SHP77 treated with DMSO at 0.1 percent for 48 hours (cell line): Measurements from ENCODE around the gene C4orf36.

Experiments used
- DNase-seq: peaks from one replicate; lab custom pipeline; 2025; lab: John Stamatoyannopoulos, UW

C4orf36 gene, protein sequence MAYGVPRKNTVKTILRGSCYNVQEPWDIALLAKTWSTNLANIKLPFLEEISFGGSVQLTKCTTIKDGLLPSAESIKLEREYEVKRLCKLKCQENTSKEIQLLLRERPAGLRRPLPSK

DNA sequence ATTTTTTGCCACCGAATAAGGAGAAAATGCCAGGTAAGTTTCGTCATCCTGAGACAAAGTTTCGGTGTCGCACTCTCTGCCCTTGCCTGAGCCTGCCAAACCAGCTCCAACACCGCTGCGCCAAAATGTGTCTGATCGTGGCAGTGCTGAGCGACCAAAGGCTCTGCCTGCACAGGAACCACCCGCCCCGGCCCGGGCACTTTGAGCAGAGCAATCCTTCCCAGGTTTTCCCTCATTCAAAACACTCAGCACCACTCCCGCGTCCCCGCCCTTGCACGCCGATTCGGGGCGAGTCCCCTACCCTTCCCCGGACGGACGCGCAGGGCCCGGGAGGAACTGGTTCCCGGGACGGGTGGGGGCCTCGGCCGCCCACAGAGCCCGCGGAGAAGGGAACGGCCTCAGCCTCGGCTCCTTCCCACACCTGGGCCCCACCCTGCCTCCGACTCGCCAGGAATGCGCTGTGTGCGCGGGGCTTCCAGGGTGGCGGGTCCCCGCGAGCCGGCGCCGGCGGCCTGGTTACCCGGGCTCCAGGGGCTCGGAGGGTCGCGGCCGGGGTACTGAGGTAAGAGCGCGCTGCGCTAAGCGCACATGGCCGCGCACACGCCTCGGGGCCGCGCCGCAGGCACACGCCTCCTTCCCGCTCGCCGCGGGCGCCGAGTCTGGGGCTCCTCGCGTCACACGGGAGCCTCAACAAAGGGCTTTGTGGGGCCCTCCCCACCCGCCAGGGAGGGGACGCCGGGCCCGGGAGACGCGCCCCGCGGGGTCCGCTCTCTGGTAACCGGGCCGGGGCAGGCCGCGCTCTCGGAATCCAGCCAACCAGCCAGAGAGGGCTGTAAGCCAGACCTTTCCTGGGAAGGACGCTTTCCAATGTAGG is at the start of gene C4orf36:
C4orf36 (minus strand) TSS at position 661 of the 874 bp plus-strand sequence. CDS start 902 bp downstream, outside the sequence.
- DNase-seq, result no peak

DNA sequence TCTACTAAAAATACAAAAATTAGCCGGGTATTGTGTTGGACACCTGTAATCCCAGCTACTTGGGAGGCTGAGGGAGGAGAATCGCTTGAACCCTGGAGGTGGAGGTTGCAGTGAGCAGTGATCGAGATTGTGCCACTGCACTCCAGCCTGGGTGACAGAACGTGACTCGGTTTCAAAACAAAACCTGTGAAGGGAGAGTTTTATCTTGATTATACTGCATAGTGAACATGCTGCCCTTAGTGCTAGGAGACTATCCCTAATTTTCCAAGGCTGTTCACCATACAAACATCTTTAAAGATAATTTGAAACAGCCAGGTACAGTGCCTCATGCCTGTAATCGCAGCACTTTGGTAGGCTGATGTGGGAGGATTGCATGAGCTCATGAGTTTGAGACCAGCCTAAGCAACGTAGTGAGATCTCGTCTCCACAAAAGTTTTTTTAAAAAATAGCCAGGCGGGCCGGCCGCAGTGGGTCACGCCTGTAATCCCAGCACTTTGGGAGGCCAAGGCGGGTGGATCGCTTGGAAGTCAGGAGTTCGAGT is 48.8 kb upstream of the C4orf36 start:
- DNase-seq, result no peak

DNA sequence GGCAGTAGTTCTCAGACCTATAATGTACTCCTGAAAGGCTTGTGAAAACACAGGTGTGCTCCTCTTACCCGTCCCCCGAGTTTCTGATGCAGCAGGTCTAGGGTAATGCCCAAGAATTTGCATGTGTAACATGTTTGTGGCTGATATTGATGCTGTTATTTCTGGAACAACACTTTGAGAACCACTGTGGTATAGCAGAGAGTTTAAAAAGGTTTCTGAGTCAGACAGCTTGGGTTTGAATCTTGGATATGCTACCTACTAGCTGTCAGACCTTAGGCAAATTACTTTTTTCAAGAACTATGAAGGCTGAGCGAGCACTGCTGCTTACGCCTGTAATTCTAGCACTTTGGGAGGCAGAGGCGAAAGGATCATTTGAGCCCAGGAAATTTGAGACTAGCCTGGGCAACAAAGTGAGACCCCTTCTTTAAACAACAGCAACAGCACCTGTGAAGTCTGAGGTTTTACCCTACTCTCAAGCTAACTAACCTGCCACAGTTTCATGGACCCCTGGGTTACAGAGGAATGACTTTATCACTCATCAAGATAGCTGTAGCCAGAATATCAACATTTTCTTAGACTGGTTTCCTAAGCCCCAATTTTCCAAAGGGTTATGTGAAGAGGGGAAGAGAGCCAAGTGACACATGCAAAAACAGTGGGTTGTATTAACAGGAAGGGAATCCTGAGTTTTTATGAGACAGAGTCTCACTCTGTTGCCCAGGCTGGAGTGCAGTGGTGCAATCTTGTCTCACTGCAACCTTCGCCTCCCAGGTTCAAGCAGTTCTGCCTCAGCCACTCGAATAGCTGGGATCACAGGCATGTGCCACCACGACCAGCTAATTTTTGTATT is 47.7 kb upstream of the C4orf36 start:
- DNase-seq, result no peak

DNA sequence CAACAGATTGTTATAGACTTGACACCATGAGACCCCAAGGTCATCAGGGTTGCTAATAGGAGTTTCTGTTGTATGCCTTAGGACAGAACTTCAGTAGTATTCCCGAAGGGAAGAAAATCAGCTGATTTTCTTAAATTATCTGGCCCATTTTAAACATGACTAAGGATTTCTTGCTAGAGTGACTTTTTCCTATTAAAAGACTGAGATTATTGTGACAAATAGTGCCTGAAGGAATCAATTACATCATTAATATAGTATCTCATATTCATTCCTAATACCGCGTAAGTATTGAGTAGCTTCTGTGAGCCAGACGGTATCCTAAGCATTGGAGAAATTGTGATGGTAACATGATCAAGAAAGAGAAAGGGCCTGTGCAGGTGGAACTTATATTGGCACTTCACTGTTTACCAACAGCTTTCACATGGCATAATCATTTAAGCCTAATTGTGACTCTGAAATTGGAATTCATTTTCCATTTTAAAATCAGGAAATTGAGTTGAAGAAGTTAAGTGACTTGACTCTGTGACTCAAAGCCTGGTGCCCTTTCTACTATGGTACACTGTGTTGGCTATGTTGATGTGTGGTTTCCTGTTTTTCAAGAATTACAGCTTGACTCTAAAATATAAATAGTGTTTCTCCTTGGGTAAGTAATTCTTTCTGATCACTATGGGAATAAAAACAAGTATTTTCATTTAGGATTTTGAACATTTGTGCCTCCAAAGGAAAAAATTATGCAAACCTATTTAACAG is 46.7 kb upstream of the C4orf36 start:
- no peak for DNase-seq

DNA sequence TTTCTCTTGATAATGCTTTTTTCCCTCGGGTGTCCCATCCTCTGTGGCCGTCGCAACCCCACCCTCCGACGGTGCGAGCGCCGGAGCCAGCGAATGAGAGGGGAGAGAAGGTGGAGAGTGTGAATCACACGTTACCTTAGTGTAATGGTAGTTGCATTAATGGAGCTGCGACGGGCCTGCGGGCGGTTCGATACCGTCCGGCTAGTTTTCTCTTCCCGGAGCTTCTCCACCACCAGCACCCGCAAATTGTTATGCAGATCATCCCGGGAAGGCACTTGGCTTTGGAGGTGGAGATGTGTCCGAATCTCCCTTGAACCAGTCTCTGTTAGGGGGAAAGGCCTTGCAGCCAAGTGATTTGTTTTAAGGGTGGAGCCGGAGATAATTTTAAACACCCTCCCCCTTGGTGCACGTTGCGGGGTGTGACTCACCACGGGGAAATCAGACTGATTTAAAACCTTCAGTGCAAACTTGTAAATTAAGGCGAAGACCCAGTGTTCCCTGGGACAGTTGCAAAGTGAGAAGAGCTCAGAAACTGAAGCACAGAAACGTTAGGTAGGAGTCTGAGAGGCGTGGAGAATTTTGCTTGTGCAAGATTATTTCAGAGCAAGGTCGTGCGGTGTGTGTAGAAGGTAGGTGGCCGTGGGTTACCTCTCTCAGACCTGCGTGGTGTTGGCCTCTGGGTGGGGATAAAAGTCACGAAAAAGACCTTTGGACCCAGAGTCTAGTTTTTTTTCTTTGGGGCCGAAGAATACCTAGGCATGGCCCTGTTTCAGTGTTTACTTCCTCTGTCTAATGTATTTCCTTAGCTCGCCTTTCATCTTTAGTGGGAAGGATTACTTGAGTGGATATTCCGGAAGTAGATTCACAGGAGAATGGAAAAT is 43.9 kb upstream of the C4orf36 start:
- peak; percentile 55 for DNase-seq

DNA sequence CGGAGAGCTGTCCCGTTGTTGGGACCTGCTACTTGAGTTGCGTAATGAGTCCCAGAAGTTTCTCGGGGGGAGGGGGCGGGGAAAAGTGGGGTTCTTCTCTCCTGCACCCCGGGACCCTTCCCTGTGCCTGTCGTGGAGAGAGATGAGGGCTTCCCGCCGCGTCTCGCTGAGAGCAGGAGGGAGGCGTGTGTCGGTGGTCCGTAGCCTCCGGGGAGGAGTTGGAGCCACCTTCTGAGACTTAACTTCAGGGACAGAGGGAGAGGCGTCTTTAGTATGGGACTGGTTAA is 43.3 kb upstream of the C4orf36 start:
- DNase-seq, result no peak

DNA sequence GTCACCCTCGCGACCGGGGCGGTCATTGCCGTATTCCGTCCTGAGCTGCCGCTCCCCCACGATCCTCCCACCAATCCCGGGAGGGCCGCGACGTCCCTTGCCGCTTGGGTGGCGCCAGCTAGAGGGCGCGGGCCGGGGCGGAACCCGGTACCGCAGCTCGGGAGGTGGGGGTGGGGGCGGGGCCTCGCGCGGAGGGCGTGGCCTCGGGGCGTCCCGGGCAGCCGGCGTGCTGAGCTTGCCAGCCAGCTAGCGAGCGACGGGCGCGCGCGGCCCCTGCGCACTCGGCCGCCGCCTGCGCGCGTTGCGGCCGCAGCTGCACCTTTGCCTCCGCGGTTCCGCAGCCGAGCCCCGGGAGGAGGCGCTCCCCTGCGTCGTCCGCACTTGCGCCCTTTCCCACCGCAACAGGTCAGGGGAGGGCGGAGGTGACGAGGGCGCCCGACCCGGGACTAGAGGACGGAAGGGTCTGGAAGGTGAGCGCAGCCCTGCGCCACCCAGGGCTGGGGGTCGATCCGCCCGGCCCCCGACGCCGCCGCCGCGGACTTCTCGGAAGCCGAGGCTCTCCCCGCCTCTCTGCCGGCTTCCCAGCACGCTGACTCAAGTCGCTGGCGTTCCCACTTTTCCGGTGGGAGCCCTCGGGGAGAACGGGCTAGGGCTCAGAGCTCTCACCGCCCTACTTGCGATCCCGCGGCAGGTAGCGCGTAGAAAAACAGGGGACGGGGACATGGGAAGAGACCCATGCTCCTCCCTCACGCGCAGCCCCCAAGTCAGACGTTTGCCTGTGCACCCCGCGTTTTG is 42.7 kb upstream of the C4orf36 start, which contains the start of gene AFF1:
AFF1 (plus strand) TSS at position 241 of the 795 bp plus-strand sequence. CDS start 13,523 bp downstream, outside the sequence.
- peak; percentile 80 for DNase-seq

DNA sequence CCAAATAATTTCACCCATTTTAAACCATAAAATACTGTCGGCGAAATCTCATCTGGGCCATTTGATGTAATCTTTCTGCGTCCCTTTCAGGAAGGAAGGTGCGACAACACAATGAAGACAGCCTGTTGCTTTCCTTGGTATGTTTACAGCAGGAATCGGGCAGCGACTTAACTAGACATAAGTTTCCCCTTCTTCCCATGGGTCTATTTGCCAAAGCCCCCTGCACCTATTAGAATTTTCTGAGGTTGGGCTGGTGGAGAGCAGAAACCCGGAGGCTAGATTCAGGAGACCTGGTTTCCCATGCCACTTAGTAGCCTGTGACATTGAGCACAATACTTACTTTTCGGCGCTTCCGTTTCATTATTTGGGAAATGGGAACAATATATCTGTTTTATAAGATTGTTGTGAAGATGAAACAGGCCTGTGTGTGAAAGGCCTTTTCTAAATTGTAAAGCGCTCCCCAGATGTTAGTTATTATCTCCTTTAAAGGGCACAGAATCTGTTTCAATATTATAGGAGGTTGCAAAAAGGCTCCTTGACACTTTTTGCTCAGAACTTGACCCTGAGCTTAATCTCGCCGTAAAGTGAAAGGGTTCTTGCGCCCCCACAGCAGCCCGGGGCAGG is 42.0 kb upstream of the C4orf36 start:
- peak; percentile 21 for DNase-seq

DNA sequence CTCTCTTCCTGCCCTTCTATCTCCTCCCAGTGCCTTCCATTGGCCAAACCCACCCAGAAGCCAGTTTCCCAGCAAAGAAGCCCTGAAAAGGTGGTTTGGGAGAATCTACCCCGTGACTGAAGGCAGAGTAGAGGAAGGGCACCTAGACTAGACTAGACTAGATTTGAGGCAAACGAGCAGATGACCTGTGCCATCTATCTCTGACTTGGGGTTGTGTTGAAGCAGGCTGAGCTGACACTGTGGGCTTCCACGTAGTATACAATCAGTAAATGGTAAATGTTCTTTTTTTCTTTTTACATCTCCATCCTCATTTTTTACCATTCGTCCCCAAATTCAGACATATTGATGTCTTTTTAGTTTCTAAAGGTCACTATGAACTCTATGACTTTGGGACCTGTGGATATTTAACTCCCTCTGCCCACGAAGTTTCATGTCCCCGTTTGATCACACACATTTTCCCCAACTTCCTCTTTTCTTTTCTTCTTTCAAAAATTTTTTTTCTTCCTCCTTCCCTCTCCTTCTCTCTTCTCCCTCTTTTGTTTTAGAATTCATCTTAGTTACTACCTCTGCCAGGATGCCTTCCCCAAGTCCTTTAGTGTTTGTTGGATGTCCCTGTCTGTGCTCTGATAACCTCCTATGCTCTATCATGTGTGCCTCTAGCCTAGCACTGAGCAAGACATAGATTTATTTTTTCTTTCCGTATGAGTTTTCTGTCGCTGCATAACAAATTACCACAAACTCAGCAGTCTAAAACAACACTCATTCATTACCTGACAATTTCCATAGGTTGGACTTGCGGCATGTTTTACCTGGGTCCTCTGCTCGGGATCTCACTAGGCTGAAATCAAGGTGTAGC is 36.4 kb upstream of the C4orf36 start:
- no peak for DNase-seq

DNA sequence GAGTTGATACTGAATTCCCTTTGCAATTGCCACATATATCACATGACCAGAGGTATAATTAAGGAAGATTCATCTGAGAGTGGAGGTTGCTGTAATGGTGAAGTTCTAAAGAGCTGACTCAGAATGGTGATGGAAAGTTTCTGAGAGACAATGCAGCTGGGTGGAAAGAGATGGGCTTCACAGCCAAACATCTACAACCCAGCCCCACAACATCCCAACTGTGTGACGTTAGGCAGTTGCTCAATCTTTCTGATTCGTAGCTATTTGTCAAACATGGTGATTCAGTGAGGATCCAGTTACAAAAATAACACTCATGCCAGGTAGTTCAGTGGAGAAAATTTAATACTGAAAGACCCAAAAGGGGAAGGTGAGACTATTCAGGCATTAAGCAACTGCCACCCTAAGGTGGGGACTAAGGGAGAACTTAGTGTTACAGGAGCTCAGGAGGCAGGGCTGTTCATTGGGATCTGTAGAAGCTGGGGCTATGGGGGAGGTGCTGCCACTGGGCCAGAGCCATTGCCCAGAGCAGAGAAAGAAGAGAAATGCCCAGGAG is 35.7 kb upstream of the C4orf36 start:
- DNase-seq, result peak; percentile 32

DNA sequence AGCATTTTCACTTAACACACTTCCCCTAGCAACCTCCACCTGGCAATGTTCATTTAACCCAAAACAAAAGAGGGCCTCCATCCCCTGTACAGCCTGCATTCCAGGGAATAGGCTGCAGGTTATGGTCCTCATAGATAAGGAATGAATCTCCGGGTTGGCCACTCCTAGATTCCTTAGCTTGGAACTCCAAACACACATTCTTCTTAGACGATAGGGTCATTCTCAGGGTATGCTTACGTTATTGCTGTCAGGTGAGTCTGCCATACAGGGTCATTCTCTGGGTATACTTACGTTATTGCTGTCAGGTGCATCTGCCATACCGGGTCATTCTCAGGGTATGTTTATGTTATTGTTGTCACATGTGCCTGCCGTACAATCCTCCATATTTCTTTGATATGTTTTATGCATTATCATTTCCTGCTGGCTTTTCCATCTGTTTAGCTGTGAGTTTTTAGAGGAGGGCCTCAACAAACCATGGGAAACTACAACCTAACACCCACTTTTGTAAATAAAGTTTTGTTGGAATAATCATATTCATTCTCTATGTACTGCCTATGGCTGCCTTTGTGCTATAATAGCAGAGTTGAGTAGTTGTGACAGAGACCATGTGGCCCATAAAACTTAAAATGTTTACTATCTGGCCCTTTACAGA is 34.3 kb upstream of the C4orf36 start:
- no peak for DNase-seq

DNA sequence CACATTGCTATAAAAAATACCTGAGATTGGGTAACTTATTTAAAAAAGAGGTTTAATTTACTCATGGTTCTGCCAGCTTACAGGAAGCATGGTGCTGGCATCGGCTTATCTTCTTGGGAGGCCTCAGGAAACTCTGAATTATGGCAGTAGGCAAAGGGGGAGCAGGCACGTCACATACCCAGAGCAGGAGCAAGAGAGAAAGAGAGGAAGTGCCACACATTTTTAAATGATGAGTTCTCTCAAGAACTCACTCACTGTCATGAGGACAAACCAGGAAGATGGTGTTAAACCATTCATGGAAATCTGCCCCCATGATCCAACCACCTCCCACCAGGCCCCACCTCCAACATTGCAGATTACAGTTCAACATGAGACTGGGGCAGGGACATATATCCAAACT is 32.6 kb upstream of the C4orf36 start:
- DNase-seq, result no peak

DNA sequence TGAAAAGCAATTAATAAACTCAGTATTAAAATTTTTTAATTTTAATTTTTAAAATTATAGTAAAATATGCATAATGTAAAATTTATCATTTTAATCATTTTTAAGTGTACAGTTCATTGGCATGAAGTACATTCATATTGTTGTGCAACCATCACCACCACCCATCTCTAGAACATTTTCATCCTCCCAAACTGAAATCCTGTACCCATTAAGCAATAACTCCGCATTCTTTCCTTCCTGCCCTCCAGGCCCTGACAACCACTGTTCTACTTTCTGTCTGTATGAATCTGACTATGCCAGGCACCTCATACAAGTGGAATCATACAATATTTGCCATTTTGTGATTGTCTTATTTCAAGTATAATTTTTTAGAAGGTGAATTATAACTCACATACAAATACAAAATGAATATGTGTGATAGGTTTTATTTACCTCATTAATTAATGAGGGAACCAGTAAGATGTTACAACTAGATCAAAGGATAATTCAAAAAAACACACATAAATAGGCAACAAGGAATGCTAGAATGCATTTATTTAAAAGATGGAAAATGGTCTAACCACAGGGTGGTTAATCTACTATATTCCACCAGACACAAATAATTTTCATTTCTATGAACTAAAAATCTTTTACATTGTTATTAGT is 29.5 kb upstream of the C4orf36 start:
- DNase-seq, result no peak

DNA sequence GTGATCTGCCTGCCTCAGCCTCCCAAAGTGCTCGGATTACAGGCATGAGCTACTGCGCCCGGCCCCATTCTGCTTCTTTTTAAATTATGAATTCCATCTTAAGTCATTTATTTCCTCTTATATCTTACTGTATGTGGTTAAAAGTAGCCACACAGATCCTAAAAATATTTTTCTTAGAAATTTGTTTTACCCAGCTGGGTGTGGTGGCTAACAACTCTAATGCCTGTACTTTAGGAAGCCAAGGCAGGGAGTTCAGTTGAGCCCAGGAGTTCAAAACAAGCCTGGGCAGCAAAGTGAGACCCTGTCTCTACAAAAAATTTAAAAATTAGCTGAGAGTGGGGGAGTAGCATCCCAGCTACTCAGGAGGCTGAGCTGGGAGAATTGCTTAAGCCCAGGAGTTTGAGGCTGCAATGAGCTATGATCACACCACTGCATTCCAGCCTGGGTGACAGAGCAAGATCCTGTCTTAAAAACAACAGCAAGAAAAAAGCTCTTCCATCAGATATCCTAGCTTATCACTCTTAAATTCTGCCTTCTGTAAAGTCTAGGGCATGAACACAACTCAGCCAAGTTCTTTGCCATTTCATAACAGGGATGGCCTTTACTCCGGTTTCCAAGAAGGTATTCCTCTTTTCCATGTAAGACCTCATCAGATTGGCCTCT is 27.5 kb upstream of the C4orf36 start:
- DNase-seq, result no peak

DNA sequence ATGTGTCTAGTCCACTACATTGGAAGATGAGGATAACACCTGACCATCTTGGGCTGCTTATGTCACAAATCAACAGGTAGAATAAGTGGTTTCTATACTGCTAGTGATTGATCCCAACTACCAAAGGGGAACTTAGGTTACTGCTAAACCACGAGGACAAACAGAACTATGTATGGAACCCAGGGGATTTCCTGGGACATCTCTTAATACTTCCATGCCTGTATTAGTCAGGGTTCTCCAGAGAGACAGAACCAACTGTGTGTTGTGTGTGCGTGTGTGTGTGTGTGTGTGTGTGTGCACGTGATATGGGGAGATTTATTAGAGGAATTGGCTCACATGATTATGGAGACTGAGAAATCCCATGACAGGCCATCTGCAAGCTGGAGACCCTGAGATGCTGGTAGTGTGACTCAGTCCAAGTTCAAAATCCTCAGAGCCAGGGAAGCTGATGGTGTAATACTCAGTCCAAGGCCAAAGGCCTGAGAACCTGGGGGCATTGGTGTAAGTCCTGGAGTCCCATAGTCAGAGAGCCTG is 26.4 kb upstream of the C4orf36 start:
- DNase-seq, result no peak
